Keratinocyte (primary cell): Measurements from ENCODE around the gene FANK1.

Experiments used
- EZH2 ChIP-seq: IDR thresholded peaks from one replicate; pipeline ENCODE4 v1.6.1; 2012; ENCODE audit warnings: inconsistent platforms, mild to moderate bottlenecking, low read length, moderate library complexity
- TF ChIP-seq, protein P1 (sequence below), 3 experiments: IDR thresholded peaks in 1 of 3; conservative IDR thresholded peaks in 1 of 3; optimal IDR thresholded peaks in 1 of 3; 2 replicates in 2 of 3; 3 replicates in 1 of 3; pipeline versions ENCODE3 to v1.5.1; 2011; ENCODE audit warnings: low read length in 3 of 3, mild to moderate bottlenecking in 3 of 3, moderate library complexity in 2 of 3, control low read depth in 1 of 3, inconsistent platforms in 1 of 3; ENCODE audit not compliant: insufficient read depth in 2 of 3; ENCODE audit errors: extremely low read depth in 1 of 3

DNA sequence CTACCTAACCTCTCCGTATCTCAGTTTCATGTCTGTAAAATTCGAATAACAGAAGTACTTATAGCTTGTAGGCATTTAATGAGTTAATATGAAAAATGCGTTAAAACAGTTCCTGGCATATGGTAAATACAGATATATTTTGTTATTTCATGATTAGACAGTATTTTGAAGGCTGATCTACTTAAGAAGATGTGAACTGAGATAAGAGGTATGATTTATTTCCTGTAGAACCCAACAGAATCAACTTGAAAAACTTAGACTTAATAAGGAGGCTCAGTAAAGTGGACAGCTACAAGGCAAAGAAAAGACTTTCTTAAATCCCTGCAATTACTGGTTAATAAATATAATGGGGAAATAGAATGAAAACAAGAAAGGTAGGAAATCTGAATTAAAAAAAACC is 103.3 kb downstream of the FANK1 start:
- TF ChIP-seq, protein P1, sequence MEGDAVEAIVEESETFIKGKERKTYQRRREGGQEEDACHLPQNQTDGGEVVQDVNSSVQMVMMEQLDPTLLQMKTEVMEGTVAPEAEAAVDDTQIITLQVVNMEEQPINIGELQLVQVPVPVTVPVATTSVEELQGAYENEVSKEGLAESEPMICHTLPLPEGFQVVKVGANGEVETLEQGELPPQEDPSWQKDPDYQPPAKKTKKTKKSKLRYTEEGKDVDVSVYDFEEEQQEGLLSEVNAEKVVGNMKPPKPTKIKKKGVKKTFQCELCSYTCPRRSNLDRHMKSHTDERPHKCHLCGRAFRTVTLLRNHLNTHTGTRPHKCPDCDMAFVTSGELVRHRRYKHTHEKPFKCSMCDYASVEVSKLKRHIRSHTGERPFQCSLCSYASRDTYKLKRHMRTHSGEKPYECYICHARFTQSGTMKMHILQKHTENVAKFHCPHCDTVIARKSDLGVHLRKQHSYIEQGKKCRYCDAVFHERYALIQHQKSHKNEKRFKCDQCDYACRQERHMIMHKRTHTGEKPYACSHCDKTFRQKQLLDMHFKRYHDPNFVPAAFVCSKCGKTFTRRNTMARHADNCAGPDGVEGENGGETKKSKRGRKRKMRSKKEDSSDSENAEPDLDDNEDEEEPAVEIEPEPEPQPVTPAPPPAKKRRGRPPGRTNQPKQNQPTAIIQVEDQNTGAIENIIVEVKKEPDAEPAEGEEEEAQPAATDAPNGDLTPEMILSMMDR (optimal IDR thresholded peaks at IDR 0.05 in 1 of 3, IDR thresholded peaks at IDR 0.05 in 1 of 3, conservative IDR thresholded peaks at IDR 0.05 in 1 of 3; ENCODE audit: extremely low read depth in 1 of 3, insufficient read depth in 2 of 3, low read length in 3 of 3) = no peak
- no peak for TF ChIP-seq EZH2
